Stimulated activated CD8-positive, alpha-beta memory T cell treated with anti-CD3 and anti-CD28 coated beads, Interleukin-12 subunit alpha, Interleukin-12 subunit beta, amount 100 ng/mL, for 24 hours (primary cell): ENCODE measurements around the gene MYBPH.

Experiments
- DNase-seq: peaks from one replicate; pipeline ENCODE4 v3.0.0-alpha.2; 2020; ENCODE audit errors: extremely low read depth

MYBPH gene

GRCh38 chr1:203175237-203175826 lies at the start of gene MYBPH:
Gene MYBPH, minus strand, starts transcription at chr1:203175826. Its CDS starts 71 bp downstream, at chr1:203175755.
- DNase-seq = no peak

- DNase-seq = no peak
These were observed 49.4 kb upstream of the MYBPH start for GRCh38 chr1:203225071-203225470.

- no peak for DNase-seq
These were observed 47.6 kb upstream of the MYBPH start for GRCh38 chr1:203223012-203223775.

- DNase-seq = no peak
These were observed 44.3 kb upstream of the MYBPH start for GRCh38 chr1:203219934-203220333.

GRCh38 chr1:203219171-203219570 lies 43.5 kb upstream of the MYBPH start:
- DNase-seq = no peak

GRCh38 chr1:203217668-203218067 lies 42.0 kb upstream of the MYBPH start:
- DNase-seq = no peak

GRCh38 chr1:203217139-203217655 lies 41.6 kb upstream of the MYBPH start:
- DNase-seq = no peak

GRCh38 chr1:203216274-203217138 lies 40.9 kb upstream of the MYBPH start:
- DNase-seq = peak; percentile 5

- no peak for DNase-seq
These were observed 39.9 kb upstream of the MYBPH start for GRCh38 chr1:203215573-203215972.

- no peak for DNase-seq
These were observed 39.2 kb upstream of the MYBPH start for GRCh38 chr1:203214871-203215270.

GRCh38 chr1:203213126-203213525 lies 37.5 kb upstream of the MYBPH start:
- DNase-seq = no peak

- no peak for DNase-seq
These were observed 36.2 kb upstream of the MYBPH start for GRCh38 chr1:203211812-203212211.

GRCh38 chr1:203210988-203211387 lies 35.4 kb upstream of the MYBPH start:
- no peak for DNase-seq

- no peak for DNase-seq
These were observed 34.7 kb upstream of the MYBPH start for GRCh38 chr1:203210350-203210749.

GRCh38 chr1:203208181-203208580 lies 32.6 kb upstream of the MYBPH start:
- DNase-seq = no peak

GRCh38 chr1:203207751-203208150 lies 32.1 kb upstream of the MYBPH start:
- no peak for DNase-seq

- no peak for DNase-seq
These were observed 30.6 kb upstream of the MYBPH start for GRCh38 chr1:203206129-203206687.

- no peak for DNase-seq
These were observed 29.1 kb upstream of the MYBPH start for GRCh38 chr1:203204756-203205155.

GRCh38 chr1:203202431-203203245 lies 27.0 kb upstream of the MYBPH start:
- no peak for DNase-seq

- no peak for DNase-seq
These were observed 26.0 kb upstream of the MYBPH start for GRCh38 chr1:203201516-203202205.

GRCh38 chr1:203200916-203201315 lies 25.3 kb upstream of the MYBPH start:
- DNase-seq = no peak
